Peyer's patch (tissue), 4 donors: ENCODE results near the gene CD226. TPM values are rescaled to one million over a fixed set of nuclear protein-coding genes. Genes with fewer than 3 reads are reported as not detected.

Experiments
- DNase-seq, 3 donors: peaks; one replicate each; pipeline ENCODE4 v3.0.0-alpha.2; 2017 to 2019
- H3K27ac ChIP-seq, 4 donors: fragments of 200-600 bp; sonication (generic); one replicate each; pipeline ENCODE4 v1.5.1; 2016 to 2019
- H3K27me3 ChIP-seq, 2 donors: fragments of 200-600 bp; sonication (generic); one replicate each; pipeline ENCODE4 v1.5.1; 2019
- H3K36me3 ChIP-seq, 3 donors: fragments of 200-600 bp; sonication (generic); one replicate each; pipeline ENCODE4 v1.5.1; 2016 to 2019
- H3K4me1 ChIP-seq, 4 donors: fragments of 200-600 bp; sonication (generic); one replicate each; pipeline ENCODE4 v1.5.1; 2016 to 2019
- H3K4me3 ChIP-seq, 4 donors: fragments of 200-600 bp; sonication (generic); 1 replicate in 3 of 4; 2 replicates in 1 of 4; pipeline ENCODE4 v1.5.1; 2016 to 2019; ENCODE audit warnings: mild to moderate bottlenecking in 1 of 4
- H3K9me3 ChIP-seq, 4 donors: fragments of 200-600 bp; sonication (generic); one replicate each; pipeline ENCODE4 v1.5.1; 2016 to 2019; ENCODE audit warnings: mild to moderate bottlenecking in 1 of 4
- POLR2A ChIP-seq, 2 donors: fragments of 450-650 bp; IDR thresholded peaks; one replicate each; pipeline ENCODE4 v1.5.1; 2017; ENCODE audit warnings: antibody characterized with exemption in 2 of 2, mild to moderate bottlenecking in 2 of 2, moderate library complexity in 2 of 2
- total RNA-seq, 4 donors: library from RNA; depleted of rRNA; stranded (reverse); fragments of >200 nt; gene quantifications; one replicate each; pipeline ENCODE4 v1.1.0, GENCODE V29; 2016
- TF ChIP-seq, protein P1 (sequence below), 6 experiments: fragments of 450-650 bp in 4 of 6; fragments of 200-600 bp in 2 of 6; sonication (generic) in 1 of 6; IDR thresholded peaks; one replicate each; pipeline ENCODE4 v1.5.1; 2017 to 2019; ENCODE audit warnings: antibody characterized with exemption in 6 of 6, mild to moderate bottlenecking in 3 of 6, moderate library complexity in 1 of 6

CD226 gene
- total RNA-seq, 4 donors from 2014 or later, result 0.66 to 10.7 (median 3.3) TPM

GRCh38 chr18:69954719-69955480 lies 7.2 kb upstream of the CD226 start:
- DNase-seq, result no peak
- peak overlapping the region in 3 of 4 donors; percentile 9 to 59 (median 49) for H3K27ac ChIP-seq
- peaks cover 0 to 4% (median 0%) of the 10 kb centered on the region in 4 donors for H3K9me3 ChIP-seq
- H3K36me3 ChIP-seq, result no peaks in the 10 kb centered on the region
- H3K4me3 ChIP-seq, result no peak overlapping the region
- no peak for TF ChIP-seq POLR2A (IDR thresholded peaks at IDR 0.05)
- TF ChIP-seq, protein P1, sequence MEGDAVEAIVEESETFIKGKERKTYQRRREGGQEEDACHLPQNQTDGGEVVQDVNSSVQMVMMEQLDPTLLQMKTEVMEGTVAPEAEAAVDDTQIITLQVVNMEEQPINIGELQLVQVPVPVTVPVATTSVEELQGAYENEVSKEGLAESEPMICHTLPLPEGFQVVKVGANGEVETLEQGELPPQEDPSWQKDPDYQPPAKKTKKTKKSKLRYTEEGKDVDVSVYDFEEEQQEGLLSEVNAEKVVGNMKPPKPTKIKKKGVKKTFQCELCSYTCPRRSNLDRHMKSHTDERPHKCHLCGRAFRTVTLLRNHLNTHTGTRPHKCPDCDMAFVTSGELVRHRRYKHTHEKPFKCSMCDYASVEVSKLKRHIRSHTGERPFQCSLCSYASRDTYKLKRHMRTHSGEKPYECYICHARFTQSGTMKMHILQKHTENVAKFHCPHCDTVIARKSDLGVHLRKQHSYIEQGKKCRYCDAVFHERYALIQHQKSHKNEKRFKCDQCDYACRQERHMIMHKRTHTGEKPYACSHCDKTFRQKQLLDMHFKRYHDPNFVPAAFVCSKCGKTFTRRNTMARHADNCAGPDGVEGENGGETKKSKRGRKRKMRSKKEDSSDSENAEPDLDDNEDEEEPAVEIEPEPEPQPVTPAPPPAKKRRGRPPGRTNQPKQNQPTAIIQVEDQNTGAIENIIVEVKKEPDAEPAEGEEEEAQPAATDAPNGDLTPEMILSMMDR (IDR thresholded peaks at IDR 0.05), result no peak
- peaks cover 0 to 3% (median 0%) of the 10 kb centered on the region in 4 donors for H3K4me1 ChIP-seq
- H3K27me3 ChIP-seq, result no peaks in the 10 kb centered on the region

DNA sequence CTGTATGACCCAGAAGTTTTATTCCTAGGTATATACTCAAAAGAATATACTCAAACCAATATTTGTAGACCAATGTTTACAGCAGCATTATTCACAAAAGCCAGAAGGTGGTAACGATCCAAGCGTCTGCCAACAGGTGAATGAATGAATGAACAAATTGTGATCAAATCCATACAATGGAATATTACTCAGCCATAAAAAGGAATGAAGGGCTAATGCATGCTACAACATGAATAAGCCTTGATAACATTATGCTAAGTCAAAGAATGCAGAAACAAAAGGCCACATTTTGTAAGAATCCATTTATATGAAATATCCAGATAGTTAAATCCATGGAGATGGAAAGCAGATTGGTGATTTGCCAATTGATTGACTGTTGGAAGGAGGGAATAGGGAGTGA lies 5.5 kb upstream of the CD226 start:
- no peak overlapping the region for H3K4me3 ChIP-seq
- no peak for TF ChIP-seq POLR2A (IDR thresholded peaks at IDR 0.05)
- TF ChIP-seq, protein P1 (IDR thresholded peaks at IDR 0.05), result no peak
- no peaks in the 10 kb centered on the region for H3K36me3 ChIP-seq
- no peaks in the 10 kb centered on the region for H3K27me3 ChIP-seq
- DNase-seq, result no peak
- no peak overlapping the region for H3K27ac ChIP-seq
- peaks cover 0 to 6% (median 2%) of the 10 kb centered on the region in 4 donors for H3K4me1 ChIP-seq
- peaks cover 0 to 4% (median 0%) of the 10 kb centered on the region in 4 donors for H3K9me3 ChIP-seq

GRCh38 chr18:69951182-69951581 lies 3.5 kb upstream of the CD226 start:
- H3K4me3 ChIP-seq, result no peak overlapping the region
- no peaks in the 10 kb centered on the region for H3K27me3 ChIP-seq
- no peak for TF ChIP-seq POLR2A (IDR thresholded peaks at IDR 0.05)
- TF ChIP-seq, protein P1 (IDR thresholded peaks at IDR 0.05), result no peak
- peaks cover 0 to 6% (median 2%) of the 10 kb centered on the region in 4 donors for H3K4me1 ChIP-seq
- H3K36me3 ChIP-seq, result no peaks in the 10 kb centered on the region
- H3K9me3 ChIP-seq, result peaks cover 0 to 4% (median 0%) of the 10 kb centered on the region in 4 donors
- no peak for DNase-seq
- H3K27ac ChIP-seq, result no peak overlapping the region

DNA sequence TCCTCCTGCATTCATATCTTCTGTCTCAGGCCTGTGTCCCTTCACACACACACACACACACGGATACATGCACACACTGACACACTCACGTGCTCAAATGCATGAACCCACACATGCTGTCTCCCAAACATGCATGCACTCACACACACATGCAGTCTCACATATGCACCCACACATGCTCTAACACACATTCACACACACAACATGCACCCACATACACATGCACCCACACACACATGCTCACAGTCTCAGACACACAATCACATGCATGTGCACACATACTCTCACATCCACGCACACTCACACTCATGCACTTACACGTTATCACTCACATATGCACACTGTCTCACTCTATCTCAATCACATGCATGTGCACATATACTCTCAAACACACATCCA lies 1.9 kb upstream of the CD226 start:
- TF ChIP-seq POLR2A (IDR thresholded peaks at IDR 0.05), result no peak
- TF ChIP-seq, protein P1 (IDR thresholded peaks at IDR 0.05), result no peak
- DNase-seq, result no peak
- no peaks in the 10 kb centered on the region for H3K36me3 ChIP-seq
- H3K27ac ChIP-seq, result peak overlapping the region in 2 of 4 donors; percentile 44 to 55
- H3K27me3 ChIP-seq, result no peaks in the 10 kb centered on the region
- H3K9me3 ChIP-seq, result peaks cover 0 to 4% (median 0%) of the 10 kb centered on the region in 4 donors
- peaks cover 0 to 6% (median 2%) of the 10 kb centered on the region in 4 donors for H3K4me1 ChIP-seq
- no peak overlapping the region for H3K4me3 ChIP-seq

DNA sequence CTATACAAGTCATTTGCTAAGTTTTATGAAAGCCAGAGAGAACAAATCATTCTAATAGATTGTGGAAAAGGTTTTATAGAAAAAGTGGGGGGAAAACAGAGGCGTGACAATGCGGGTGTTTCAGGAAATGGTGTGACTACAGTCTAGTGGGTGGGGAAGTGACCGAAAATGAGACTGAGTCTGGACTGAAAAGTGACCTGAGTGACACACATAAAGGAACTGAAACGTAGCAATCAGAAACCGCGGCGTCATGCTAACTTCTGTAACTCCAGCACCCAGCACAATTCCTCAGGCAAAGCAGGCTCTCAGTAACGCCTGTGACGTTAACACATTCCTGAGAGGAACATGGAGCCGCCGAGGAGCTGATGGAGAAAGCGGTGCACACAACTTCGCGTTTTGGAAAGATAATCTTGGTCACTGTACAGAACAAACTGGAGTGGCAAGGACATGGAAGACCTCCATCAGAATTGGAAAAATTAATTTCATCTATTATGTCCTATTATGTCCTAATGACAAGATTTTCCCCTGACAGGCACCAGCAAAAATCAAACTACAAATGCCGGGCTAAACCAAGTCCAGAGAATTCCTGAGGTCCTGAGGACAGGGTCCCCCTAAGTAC lies 1.4 kb upstream of the CD226 start:
- H3K27me3 ChIP-seq, result no peaks in the 10 kb centered on the region
- H3K27ac ChIP-seq, result peak overlapping the region in 2 of 4 donors; percentile 44 to 55
- DNase-seq, result peak in 2 of 3 donors; percentile 33 to 69

More for the DNA sequence above, 1.4 kb upstream of the CD226 start:
- H3K36me3 ChIP-seq, result no peaks in the 10 kb centered on the region
- H3K9me3 ChIP-seq, result peaks cover 0 to 4% (median 0%) of the 10 kb centered on the region in 4 donors
- peak overlapping the region in 1 of 4 donors; percentile 18 for H3K4me3 ChIP-seq
- TF ChIP-seq, protein P1 (IDR thresholded peaks at IDR 0.05), result no peak
- TF ChIP-seq POLR2A (IDR thresholded peaks at IDR 0.05), result no peak
- H3K4me1 ChIP-seq, result peaks cover 0 to 6% (median 2%) of the 10 kb centered on the region in 4 donors
